Esophagus muscularis mucosa (tissue), 3 donors: ENCODE results near the gene DGKA.

Source experiments
- POLR2AphosphoS5 ChIP-seq, 2 donors: sonication (generic); formaldehyde crosslinking; IDR thresholded peaks; one replicate each; pipeline ENCODE4 v1.6.1; 2017; ENCODE audit warnings: antibody characterized with exemption in 2 of 2
- TF ChIP-seq, protein P1 (sequence below), 3 experiments: fragments of 200-600 bp in 2 of 3; fragments of 450-650 bp in 1 of 3; sonication (generic) in 2 of 3; IDR thresholded peaks; one replicate each; pipeline ENCODE4 v1.5.1; 2017 to 2019; ENCODE audit warnings: antibody characterized with exemption in 3 of 3, mild to moderate bottlenecking in 2 of 3, moderate library complexity in 1 of 3

DNA sequence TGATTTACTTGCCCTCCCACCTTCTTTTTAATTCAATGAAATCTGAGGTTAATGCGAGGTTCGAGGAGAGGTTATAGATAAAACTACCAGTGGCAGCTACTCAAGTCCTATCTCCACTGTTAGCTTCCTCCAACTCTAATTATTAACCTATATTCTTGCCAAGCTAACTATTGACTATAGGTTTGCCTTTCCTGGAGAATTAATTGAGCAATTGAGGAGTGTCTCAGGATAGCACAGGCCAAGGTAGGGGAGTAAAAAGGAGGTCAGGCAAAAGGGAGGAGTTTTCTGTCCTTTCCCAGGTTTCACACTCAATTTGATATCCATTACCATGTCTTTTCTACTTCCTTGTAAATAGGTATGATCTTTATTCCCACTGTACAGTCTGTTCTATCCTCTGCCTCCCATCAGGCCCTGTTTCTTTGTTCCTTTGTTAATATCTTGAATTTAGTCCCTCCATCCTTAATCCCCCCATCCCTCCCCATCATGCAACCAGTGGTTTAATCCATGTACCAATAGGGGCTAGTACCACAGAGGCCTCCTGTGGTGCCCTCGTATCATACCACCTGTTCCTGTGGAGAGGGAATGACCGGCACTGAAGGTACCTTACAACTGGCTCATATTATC is 62.4 kb downstream of the DGKA start:
- TF ChIP-seq, protein P1, sequence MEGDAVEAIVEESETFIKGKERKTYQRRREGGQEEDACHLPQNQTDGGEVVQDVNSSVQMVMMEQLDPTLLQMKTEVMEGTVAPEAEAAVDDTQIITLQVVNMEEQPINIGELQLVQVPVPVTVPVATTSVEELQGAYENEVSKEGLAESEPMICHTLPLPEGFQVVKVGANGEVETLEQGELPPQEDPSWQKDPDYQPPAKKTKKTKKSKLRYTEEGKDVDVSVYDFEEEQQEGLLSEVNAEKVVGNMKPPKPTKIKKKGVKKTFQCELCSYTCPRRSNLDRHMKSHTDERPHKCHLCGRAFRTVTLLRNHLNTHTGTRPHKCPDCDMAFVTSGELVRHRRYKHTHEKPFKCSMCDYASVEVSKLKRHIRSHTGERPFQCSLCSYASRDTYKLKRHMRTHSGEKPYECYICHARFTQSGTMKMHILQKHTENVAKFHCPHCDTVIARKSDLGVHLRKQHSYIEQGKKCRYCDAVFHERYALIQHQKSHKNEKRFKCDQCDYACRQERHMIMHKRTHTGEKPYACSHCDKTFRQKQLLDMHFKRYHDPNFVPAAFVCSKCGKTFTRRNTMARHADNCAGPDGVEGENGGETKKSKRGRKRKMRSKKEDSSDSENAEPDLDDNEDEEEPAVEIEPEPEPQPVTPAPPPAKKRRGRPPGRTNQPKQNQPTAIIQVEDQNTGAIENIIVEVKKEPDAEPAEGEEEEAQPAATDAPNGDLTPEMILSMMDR (IDR thresholded peaks at IDR 0.05): no peak
- TF ChIP-seq POLR2AphosphoS5 (IDR thresholded peaks at IDR 0.05): no peak
